NCI-H524 (cell line): ENCODE data around the gene BRD8.

Experiments
- DNase-seq, 2 experiments: peaks; one replicate each; lab custom pipeline; 2025; lab: John Stamatoyannopoulos, UW

The BRD8 gene

DNA sequence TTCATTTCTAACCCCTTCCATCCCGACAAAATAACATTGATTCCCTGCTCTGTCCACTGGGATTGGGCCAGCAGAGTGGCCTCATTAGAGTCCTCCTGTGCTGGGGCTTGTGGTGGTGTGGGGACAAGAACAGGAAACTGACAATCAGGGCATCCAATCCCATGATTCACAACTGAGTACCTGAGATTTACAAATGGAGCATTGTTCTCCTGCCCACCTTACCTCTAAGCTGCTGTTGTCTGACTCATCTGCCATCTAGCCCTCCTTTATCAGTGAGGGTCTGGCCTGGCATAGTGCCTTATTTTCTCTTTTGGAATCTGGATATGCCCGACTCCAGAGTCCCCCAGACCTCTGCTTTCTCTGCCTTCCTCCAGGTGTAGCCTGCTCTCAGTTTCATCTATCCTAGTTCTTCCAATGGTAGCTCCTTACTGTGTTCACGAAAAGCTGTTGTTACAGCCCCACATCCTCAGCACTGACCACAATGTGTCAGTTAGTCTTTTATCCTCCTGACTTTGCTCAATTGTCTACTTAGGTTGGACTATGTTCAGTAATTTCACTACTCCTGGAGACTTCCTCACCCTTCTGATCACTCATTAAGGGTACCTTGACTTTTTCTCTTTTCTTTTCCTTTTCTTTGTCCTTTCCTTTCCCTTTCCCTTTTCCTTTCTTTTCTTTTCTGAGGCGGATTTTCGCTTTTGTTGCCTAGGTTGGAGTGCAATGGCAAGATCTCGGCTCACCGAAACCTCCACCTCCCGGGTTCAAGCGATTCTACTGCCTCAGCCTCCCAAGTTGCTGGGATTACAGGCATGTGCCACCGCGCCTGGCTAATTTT is 81.2 kb downstream of the BRD8 start:
- no peak for DNase-seq

DNA sequence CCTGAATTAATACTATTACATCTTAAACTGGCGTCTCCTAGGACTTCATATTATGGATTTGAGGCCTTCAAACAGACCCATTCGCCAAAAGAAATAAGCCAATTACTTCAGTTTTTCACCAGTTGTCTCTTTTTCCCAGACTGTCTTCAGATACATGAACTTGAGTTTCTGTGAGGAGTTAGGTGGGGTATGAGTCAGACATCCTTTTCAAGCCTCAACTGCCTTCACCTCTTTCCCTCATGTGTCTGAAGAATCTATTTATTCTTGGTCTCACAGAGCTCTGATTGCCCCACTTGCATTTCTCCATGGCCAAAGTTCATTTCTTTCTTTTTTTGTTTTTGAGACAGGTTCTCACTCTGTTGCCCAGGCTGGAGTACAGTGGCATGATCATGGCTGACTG is 82.1 kb downstream of the BRD8 start:
- no peak for DNase-seq

DNA sequence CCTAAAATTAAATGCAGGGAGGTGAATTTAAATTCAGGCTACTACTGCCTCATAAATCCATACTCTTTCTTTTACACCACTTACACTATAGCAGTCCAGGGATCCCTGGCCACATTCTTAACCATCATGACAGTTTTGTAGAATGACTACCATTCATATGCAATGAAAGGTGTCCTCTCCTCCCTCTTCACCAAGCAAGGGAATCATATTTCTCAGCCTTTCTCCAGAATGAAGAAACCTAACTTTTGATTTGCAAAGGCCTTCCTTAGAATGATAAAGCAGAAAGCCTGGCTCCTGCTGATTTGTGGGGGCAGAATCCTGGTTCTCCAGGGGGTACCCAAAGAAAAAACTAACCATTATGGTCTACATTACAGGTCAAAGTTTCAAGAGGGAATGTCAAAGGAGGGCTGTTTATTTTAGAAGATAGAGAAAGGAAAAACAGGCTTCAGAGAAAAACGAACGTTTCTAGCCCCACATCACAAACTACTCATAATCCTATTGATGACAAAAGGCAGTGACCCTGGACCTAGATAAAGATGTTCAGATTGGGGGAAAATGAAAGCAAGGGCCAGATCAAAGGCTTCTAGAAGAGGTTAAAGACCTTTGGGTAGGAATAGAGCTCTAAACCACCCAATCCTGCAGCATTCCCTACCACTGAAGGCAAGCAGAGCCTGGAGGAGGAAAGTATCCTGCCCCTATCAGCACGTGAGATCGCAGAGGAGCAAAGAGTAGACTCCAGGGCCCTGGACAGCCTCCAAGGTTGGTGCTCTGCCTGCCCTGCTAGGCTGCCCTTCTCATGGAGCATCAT is 83.1 kb downstream of the BRD8 start:
- DNase-seq = no peak

- DNase-seq = no peak
Measured at GRCh38 chr5:138093036-138093435, 85.4 kb downstream of the BRD8 start.

GRCh38 chr5:138092301-138092700 is 86.1 kb downstream of the BRD8 start:
- DNase-seq = no peak

GRCh38 chr5:138091685-138092084 is 86.7 kb downstream of the BRD8 start:
- no peak for DNase-seq
